22Rv1 (cell line): ENCODE measurements around the gene MLLT3.

Source experiments
- H3K27ac ChIP-seq: fragments of 450-650 bp; 2 replicates; pipeline ENCODE4 v1.5.1; 2017
- CTCF ChIP-seq: fragments of 450-650 bp; IDR thresholded peaks from 2 replicates; pipeline ENCODE4 v1.5.1; 2017; ENCODE audit warnings: mild to moderate bottlenecking
- ZFX ChIP-seq: fragments of 450-650 bp; IDR thresholded peaks from 2 replicates; pipeline ENCODE4 v1.6.1; 2017; ENCODE audit warnings: antibody characterized with exemption, borderline replicate concordance

The MLLT3 gene

GRCh38 chr9:20464242-20464641 lies 158.1 kb downstream of the MLLT3 start:
- no peak overlapping the region for H3K27ac ChIP-seq
- TF ChIP-seq CTCF (no peak), ZFX (no peak)

- no peak overlapping the region for H3K27ac ChIP-seq
- TF ChIP-seq CTCF (no peak), ZFX (no peak)
Measured at GRCh38 chr9:20463823-20464222, 158.5 kb downstream of the MLLT3 start.

DNA sequence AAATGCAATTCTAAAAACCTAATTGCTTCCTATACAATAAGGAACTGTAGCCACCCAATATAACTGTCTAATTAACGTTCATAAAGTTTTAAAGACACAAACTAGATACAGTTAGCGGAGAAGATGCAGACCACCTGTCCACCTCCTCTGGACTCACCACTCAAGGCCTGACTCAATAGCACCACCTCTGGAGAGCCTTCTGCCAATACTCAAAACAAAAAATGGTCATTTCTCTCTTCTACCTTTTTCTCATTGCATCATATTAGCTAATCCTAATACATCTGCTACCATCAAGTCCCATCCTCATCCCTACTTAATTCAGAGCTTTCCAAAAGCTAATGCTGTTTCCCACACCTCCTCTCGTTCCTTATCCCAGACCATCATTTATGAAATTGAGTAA lies 159.9 kb downstream of the MLLT3 start:
- TF ChIP-seq CTCF, result no peak; the same call in 1 of the 2 replicates
- no peak for TF ChIP-seq ZFX
- no peak overlapping the region for H3K27ac ChIP-seq

- no peak for TF ChIP-seq CTCF
- TF ChIP-seq ZFX, result no peak
- H3K27ac ChIP-seq, result no peak overlapping the region
Measured at GRCh38 chr9:20447291-20447690, 175.0 kb downstream of the MLLT3 start.

GRCh38 chr9:20446248-20446647 lies 176.1 kb downstream of the MLLT3 start:
- TF ChIP-seq CTCF (no peak), ZFX (no peak)
- no peak overlapping the region for H3K27ac ChIP-seq

GRCh38 chr9:20442461-20443319 lies 179.6 kb downstream of the MLLT3 start:
- H3K27ac ChIP-seq, result no peak overlapping the region
- TF ChIP-seq CTCF (no peak), ZFX (no peak)

- H3K27ac ChIP-seq, result no peak overlapping the region
- TF ChIP-seq ZFX, result no peak
- no peak for TF ChIP-seq CTCF
Measured at GRCh38 chr9:20441711-20442423, 180.4 kb downstream of the MLLT3 start.
